KOPT-K1 (cell line): ENCODE measurements around the gene SSH3.

ENCODE experiments used
- H3K27ac ChIP-seq: fragments of 200-600 bp; sonication (generic); 2 replicates; pipeline ENCODE4 v1.5.1; 2016; ENCODE audit warnings: antibody characterized with exemption, mild to moderate bottlenecking, low read depth, low read length; ENCODE audit not compliant: poor library complexity, severe bottlenecking
- H3K36me3 ChIP-seq: fragments of 200-600 bp; sonication (generic); 2 replicates; pipeline ENCODE4 v1.5.1; 2017; ENCODE audit warnings: antibody characterized with exemption, mild to moderate bottlenecking, low read length, moderate library complexity; ENCODE audit not compliant: insufficient read depth
- H3K9me3 ChIP-seq: fragments of 200-600 bp; sonication (generic); 2 replicates; pipeline ENCODE4 v1.5.1; 2017; ENCODE audit warnings: antibody characterized with exemption, low read length, mild to moderate bottlenecking; ENCODE audit not compliant: insufficient read depth, poor library complexity, severe bottlenecking

The SSH3 gene

GRCh38 chr11:67291481-67292381 lies 11.6 kb upstream of the SSH3 start:
- Histone ChIP-seq H3K27ac (no peak overlapping the region), H3K36me3 (peaks cover 73% of the 10 kb centered on the region)

GRCh38 chr11:67292671-67293070 lies 10.7 kb upstream of the SSH3 start:
- peaks cover 22% of the 10 kb centered on the region for H3K9me3 ChIP-seq
- no peak overlapping the region for H3K27ac ChIP-seq
- peaks cover 75% of the 10 kb centered on the region for H3K36me3 ChIP-seq

More at GRCh38 chr11:67291481-67292381, 11.6 kb upstream of the SSH3 start:
- H3K9me3 ChIP-seq: peaks cover 22% of the 10 kb centered on the region

GRCh38 chr11:67293090-67293489 lies 10.2 kb upstream of the SSH3 start:
- H3K27ac ChIP-seq: no peak overlapping the region
- H3K9me3 ChIP-seq: peaks cover 22% of the 10 kb centered on the region
- peaks cover 79% of the 10 kb centered on the region for H3K36me3 ChIP-seq

GRCh38 chr11:67295846-67296245 lies 7.5 kb upstream of the SSH3 start:
- Histone ChIP-seq H3K9me3 (peaks cover 22% of the 10 kb centered on the region), H3K27ac (no peak overlapping the region), H3K36me3 (peaks cover 98% of the 10 kb centered on the region)

- Histone ChIP-seq H3K36me3 (peaks cover 95% of the 10 kb centered on the region), H3K9me3 (peaks cover 22% of the 10 kb centered on the region), H3K27ac (no peak overlapping the region)
Observed at GRCh38 chr11:67298786-67299185, 4.5 kb upstream of the SSH3 start.

- H3K27ac ChIP-seq: no peak overlapping the region
- H3K9me3 ChIP-seq: peaks cover 18% of the 10 kb centered on the region
- peaks cover 87% of the 10 kb centered on the region for H3K36me3 ChIP-seq
Observed at GRCh38 chr11:67299471-67300191, 3.7 kb upstream of the SSH3 start.

- peaks cover 11% of the 10 kb centered on the region for H3K9me3 ChIP-seq
- H3K27ac ChIP-seq: no peak overlapping the region
- H3K36me3 ChIP-seq: peaks cover 80% of the 10 kb centered on the region
Observed at GRCh38 chr11:67300256-67300755, 3.0 kb upstream of the SSH3 start.

- Histone ChIP-seq H3K9me3 (peaks cover 6% of the 10 kb centered on the region), H3K36me3 (peaks cover 75% of the 10 kb centered on the region), H3K27ac (no peak overlapping the region)
Observed at GRCh38 chr11:67300756-67301312, 2.5 kb upstream of the SSH3 start.

GRCh38 chr11:67301313-67301921 lies 1.9 kb upstream of the SSH3 start:
- Histone ChIP-seq H3K36me3 (peaks cover 69% of the 10 kb centered on the region), H3K27ac (no peak overlapping the region), H3K9me3 (peaks cover under 1% of the 10 kb centered on the region)

GRCh38 chr11:67301951-67302516 lies 1.3 kb upstream of the SSH3 start:
- no peak overlapping the region for H3K27ac ChIP-seq
- no peaks in the 10 kb centered on the region for H3K9me3 ChIP-seq
- H3K36me3 ChIP-seq: peaks cover 67% of the 10 kb centered on the region

GRCh38 chr11:67302571-67303131 lies 679 bp upstream of the SSH3 start:
- H3K27ac ChIP-seq: no peak overlapping the region
- peaks cover 69% of the 10 kb centered on the region for H3K36me3 ChIP-seq
- H3K9me3 ChIP-seq: no peaks in the 10 kb centered on the region

- Histone ChIP-seq H3K27ac (no peak overlapping the region), H3K36me3 (peaks cover 68% of the 10 kb centered on the region), H3K9me3 (no peaks in the 10 kb centered on the region)
Observed at GRCh38 chr11:67303835-67304411, 593 bp downstream of the SSH3 start.

- peaks cover 68% of the 10 kb centered on the region for H3K36me3 ChIP-seq
- H3K27ac ChIP-seq: no peak overlapping the region
- no peaks in the 10 kb centered on the region for H3K9me3 ChIP-seq
Observed at GRCh38 chr11:67304511-67305113, 1.3 kb downstream of the SSH3 start.
